TTC549 (cell line): ENCODE results near the gene DRAM2.
A peak's percentile ranks its signal among the peaks of the same experiment; 100 is the strongest.
"Not testable (repeated sequence)": the region's sequence is repeated elsewhere in the genome, so short reads cannot be mapped to it uniquely, and the experiment has no call there.

ENCODE experiments used
- FAIRE-seq: peaks from 2 replicates; lab custom pipeline; 2012; peaks lifted over from hg19 to GRCh38; lab: Jason Lieb, UNC

Gene DRAM2

GRCh38 chr1:111079329-111079728, 60.6 kb downstream of the DRAM2 start:
- peak; percentile 20 for FAIRE-seq

DNA sequence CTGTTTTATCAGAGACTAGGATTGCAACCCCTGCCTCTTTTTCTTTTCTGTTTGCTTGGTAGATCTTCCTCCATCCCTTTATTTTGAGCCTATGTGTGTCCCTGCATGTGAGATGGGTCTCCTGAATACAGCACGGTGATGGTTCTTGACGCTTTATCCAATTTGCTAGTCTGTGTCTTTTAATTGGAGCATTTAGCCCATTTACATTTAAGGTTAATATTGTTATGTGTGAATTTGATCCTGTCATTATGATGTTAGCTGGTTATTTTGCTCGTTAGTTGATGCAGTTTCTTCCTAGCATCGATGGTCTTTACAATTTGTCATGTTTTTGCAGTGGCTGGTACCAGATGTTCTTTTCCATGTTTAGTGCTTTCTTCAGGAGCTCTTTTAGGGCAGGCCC, 62.6 kb downstream of the DRAM2 start:
- FAIRE-seq = not testable (repeated sequence)
